GM12801 (cell line): ENCODE results near the gene ACYP1.

Experiments used
- CTCF ChIP-seq: IDR thresholded peaks from one replicate; pipeline ENCODE4 v1.5.1; 2011; ENCODE audit warnings: control low read depth; ENCODE audit not compliant: insufficient read length; ENCODE audit errors: extremely low read depth

Gene ACYP1

GRCh38 chr14:75005357-75005756 is 58.5 kb downstream of the ACYP1 start:
- no peak for TF ChIP-seq CTCF

GRCh38 chr14:75003250-75004027 is 60.4 kb downstream of the ACYP1 start:
- no peak for TF ChIP-seq CTCF
